Non-pigmented ciliary epithelial cell (primary cell): ENCODE results near the gene ST8SIA4.
A peak's percentile ranks its signal among the peaks of the same experiment; 100 is the strongest.

ENCODE experiments used
- DNase-seq: peaks from one replicate; pipeline ENCODE4 v3.0.0-alpha.2; 2010; ENCODE audit warnings: low read depth

The ST8SIA4 gene

GRCh38 chr5:100867039-100867562, 36.0 kb downstream of the ST8SIA4 start:
- no peak for DNase-seq

- DNase-seq, result no peak
Observed at GRCh38 chr5:100864931-100865330, 38.2 kb downstream of the ST8SIA4 start.

- no peak for DNase-seq
Observed at GRCh38 chr5:100863739-100864138, 39.3 kb downstream of the ST8SIA4 start.

- DNase-seq, result no peak
Observed at GRCh38 chr5:100861148-100861547, 41.9 kb downstream of the ST8SIA4 start.

- DNase-seq, result no peak
Observed at GRCh38 chr5:100860407-100860806, 42.7 kb downstream of the ST8SIA4 start.

GRCh38 chr5:100858987-100859545, 44.0 kb downstream of the ST8SIA4 start:
- no peak for DNase-seq

GRCh38 chr5:100856462-100856861, 46.6 kb downstream of the ST8SIA4 start:
- no peak for DNase-seq

GRCh38 chr5:100855937-100856430, 47.1 kb downstream of the ST8SIA4 start:
- no peak for DNase-seq

GRCh38 chr5:100855295-100855694, 47.8 kb downstream of the ST8SIA4 start:
- DNase-seq, result no peak

- no peak for DNase-seq
Observed at GRCh38 chr5:100854591-100854990, 48.5 kb downstream of the ST8SIA4 start.

GRCh38 chr5:100853582-100853981, 49.5 kb downstream of the ST8SIA4 start:
- no peak for DNase-seq

GRCh38 chr5:100852988-100853449, 50.1 kb downstream of the ST8SIA4 start:
- DNase-seq, result no peak

GRCh38 chr5:100852051-100852450, 51.0 kb downstream of the ST8SIA4 start:
- DNase-seq, result no peak

GRCh38 chr5:100846772-100847171, 56.3 kb downstream of the ST8SIA4 start:
- DNase-seq, result no peak

GRCh38 chr5:100842080-100842479, 61.0 kb downstream of the ST8SIA4 start:
- no peak for DNase-seq

- DNase-seq, result no peak
Observed at GRCh38 chr5:100841358-100842076, 61.6 kb downstream of the ST8SIA4 start.

- no peak for DNase-seq
Observed at GRCh38 chr5:100840789-100841188, 62.3 kb downstream of the ST8SIA4 start.

GRCh38 chr5:100840370-100840769, 62.7 kb downstream of the ST8SIA4 start:
- DNase-seq, result peak; percentile 26

- DNase-seq, result no peak
Observed at GRCh38 chr5:100838048-100838473, 65.0 kb downstream of the ST8SIA4 start.

GRCh38 chr5:100834519-100834918, 68.6 kb downstream of the ST8SIA4 start:
- no peak for DNase-seq

GRCh38 chr5:100832252-100833230, 70.5 kb downstream of the ST8SIA4 start:
- DNase-seq, result no peak

- no peak for DNase-seq
Observed at GRCh38 chr5:100828898-100829356, 74.2 kb downstream of the ST8SIA4 start.
